B cell (primary cell): Measurements from ENCODE around the gene ARHGAP4. TPM values are rescaled to one million over a fixed set of nuclear protein-coding genes. Genes with fewer than 3 reads are reported as not detected.

Source experiments
- ATAC-seq: fragments of 200-7000 bp; cut with Tn5 transposase; one replicate; pipeline ENCODE4 v1.10.0; 2021; ENCODE audit warnings: low read depth, mild to moderate bottlenecking, moderate number of reproducible peaks, moderate library complexity
- CTCF ChIA-PET: fragments of 350-600 bp; sonication (Branson Sonifier 250); formaldehyde crosslinking; loops from one replicate; lab custom pipeline; 2021; ENCODE audit warnings: antibody characterized with exemption, inconsistent platforms; lab: Charles Lee
- POLR2A ChIA-PET: fragments of 350-600 bp; sonication (Branson Sonifier 250); formaldehyde crosslinking; loops from one replicate; lab custom pipeline; 2021; ENCODE audit warnings: antibody characterized with exemption; lab: Charles Lee
- DNase-seq: peaks from one replicate; pipeline ENCODE4 v3.0.0; 2013
- H2AFZ ChIP-seq: 2 replicates; pipeline ENCODE4 v1.6.1; 2012; ENCODE audit warnings: mild to moderate bottlenecking, low read depth, low read length; ENCODE audit not compliant: insufficient read depth, poor library complexity, severe bottlenecking
- H3K27ac ChIP-seq, 2 donors: 1 replicate in 1 of 2; 2 replicates in 1 of 2; pipeline ENCODE4 v1.5.1; 2012 to 2013; ENCODE audit warnings: low read length in 2 of 2, mild to moderate bottlenecking in 2 of 2, moderate library complexity in 1 of 2
- H3K27me3 ChIP-seq, 4 experiments: fragments of 200-600 bp in 1 of 4; sonication (generic) in 1 of 4; replicated peaks in 1 of 4; 1 replicate in 2 of 4; 2 replicates in 2 of 4; pipeline versions ENCODE4 v1.6.1 to v1.7.0; 2013 to 2016; ENCODE audit warnings: low read length in 3 of 4, mild to moderate bottlenecking in 2 of 4, mixed read lengths in 1 of 4, moderate library complexity in 1 of 4; ENCODE audit not compliant: insufficient read depth in 4 of 4, control insufficient read depth in 3 of 4; ENCODE audit errors: control extremely low read depth in 1 of 4
- H3K36me3 ChIP-seq, 2 experiments: replicated peaks in 1 of 2; 1 replicate in 1 of 2; 2 replicates in 1 of 2; pipeline versions ENCODE4 v1.6.1 to v1.7.1; 2013; ENCODE audit warnings: low read length in 1 of 2; ENCODE audit not compliant: insufficient read depth in 2 of 2, control insufficient read depth in 1 of 2; ENCODE audit errors: control extremely low read depth in 1 of 2, extremely low read depth in 1 of 2
- H3K4me1 ChIP-seq, 2 donors: fragments of 200-600 bp in 1 of 2; sonication (generic) in 1 of 2; 1 replicate in 1 of 2; 2 replicates in 1 of 2; pipeline versions ENCODE4 v1.5.1 to v1.6.1; 2013 to 2017; ENCODE audit warnings: low read length in 2 of 2; ENCODE audit not compliant: control insufficient read depth in 2 of 2, insufficient read depth in 2 of 2
- H3K4me2 ChIP-seq: replicated peaks from 2 replicates; pipeline ENCODE3; 2012; ENCODE audit warnings: mild to moderate bottlenecking, low read depth, low read length; ENCODE audit not compliant: poor library complexity, severe bottlenecking
- H3K4me3 ChIP-seq, 5 experiments: fragments of 200-600 bp in 1 of 5; sonication (generic) in 1 of 5; 1 replicate in 3 of 5; 2 replicates in 2 of 5; pipeline versions ENCODE4 v1.5.1 to v1.7.0; 2011 to 2016; ENCODE audit warnings: low read length in 4 of 5, mild to moderate bottlenecking in 4 of 5, low read depth in 2 of 5, control low read depth in 1 of 5, moderate library complexity in 1 of 5; ENCODE audit not compliant: insufficient read depth in 1 of 5; ENCODE audit errors: control extremely low read depth in 1 of 5, extremely low read depth in 1 of 5
- H3K79me2 ChIP-seq: fragments of 200-600 bp; sonication (generic); one replicate; pipeline ENCODE4 v1.6.0; 2016; ENCODE audit warnings: low read length; ENCODE audit not compliant: control insufficient read depth, insufficient read depth
- H3K9ac ChIP-seq: fragments of 200-600 bp; sonication (generic); 2 replicates; pipeline ENCODE4 v1.6.1; 2017; ENCODE audit warnings: mild to moderate bottlenecking, low read length, moderate library complexity
- H3K9me3 ChIP-seq, 3 donors: one replicate each; pipeline versions ENCODE4 v1.6.1 to v1.7.1; 2013; ENCODE audit warnings: low read length in 2 of 3; ENCODE audit not compliant: control insufficient read depth in 2 of 3, insufficient read depth in 1 of 3; ENCODE audit errors: control extremely low read depth in 1 of 3
- H4K20me1 ChIP-seq: 2 replicates; pipeline ENCODE4 v1.6.0; 2012; ENCODE audit warnings: mild to moderate bottlenecking, low read length; ENCODE audit not compliant: insufficient read depth, control insufficient read depth, poor library complexity, severe bottlenecking
- H3K27ac Mint-ChIP-seq: one replicate; pipeline ENCODE4 v1.8.0; 2021; ENCODE audit warnings: mixed read lengths
- H3K27me3 Mint-ChIP-seq: one replicate; pipeline ENCODE4 v1.8.0; 2021; ENCODE audit warnings: mixed read lengths
- H3K4me1 Mint-ChIP-seq: one replicate; pipeline ENCODE4 v1.8.0; 2021; ENCODE audit warnings: mixed read lengths
- H3K4me3 Mint-ChIP-seq: one replicate; pipeline ENCODE4 v1.8.0; 2021; ENCODE audit warnings: mixed read lengths
- H3K9me3 Mint-ChIP-seq: one replicate; pipeline ENCODE4 v1.8.0; 2022; ENCODE audit warnings: mixed read lengths; ENCODE audit not compliant: insufficient read depth
- CTCF ChIP-seq: fragments of 200-600 bp; IDR thresholded peaks from one replicate; pipeline ENCODE4 v1.8.0; 2022; ENCODE audit warnings: antibody characterized with exemption, mild to moderate bottlenecking
- EZH2 ChIP-seq: IDR thresholded peaks from 2 replicates; pipeline ENCODE4 v1.6.1; 2012; ENCODE audit warnings: borderline replicate concordance, low read depth, mild to moderate bottlenecking, moderate library complexity, low read length; ENCODE audit not compliant: insufficient read depth, poor library complexity, severe bottlenecking
- WGBS: methylation state at CpG from one replicate; pipeline ENCODE4 v1.1.5; 2013; ENCODE audit warnings: missing lambda C conversion rate; ENCODE audit not compliant: insufficient coverage; 5-methylcytosine and 5-hydroxymethylcytosine counted together
- intact Hi-C: fragments of 100-400 bp; cut with micrococcal nuclease; formaldehyde crosslinking; loops from one replicate; pipeline ENCODE4 v1.10.0; 2022
- polyA plus RNA-seq: library from polyadenylated mRNA; depleted of rRNA; stranded (reverse); fragments of >200 nt; gene quantifications from 2 replicates; pipeline ENCODE4 v1.2.3, GENCODE V29; 2012
- total RNA-seq, 2 donors: library from RNA; stranded (reverse); fragments of 120-200 nt in 1 of 2; gene quantifications; 1 replicate in 1 of 2; 2 replicates in 1 of 2; pipeline versions ENCODE4 v1.2.3 to v1.2.4, GENCODE V29; 2013 to 2022

ARHGAP4 gene
- total and polyA plus RNA-seq, 2 donors (not counting 1 experiment from before 2014, with no cell fraction given) = 242 to 711 TPM

DNA sequence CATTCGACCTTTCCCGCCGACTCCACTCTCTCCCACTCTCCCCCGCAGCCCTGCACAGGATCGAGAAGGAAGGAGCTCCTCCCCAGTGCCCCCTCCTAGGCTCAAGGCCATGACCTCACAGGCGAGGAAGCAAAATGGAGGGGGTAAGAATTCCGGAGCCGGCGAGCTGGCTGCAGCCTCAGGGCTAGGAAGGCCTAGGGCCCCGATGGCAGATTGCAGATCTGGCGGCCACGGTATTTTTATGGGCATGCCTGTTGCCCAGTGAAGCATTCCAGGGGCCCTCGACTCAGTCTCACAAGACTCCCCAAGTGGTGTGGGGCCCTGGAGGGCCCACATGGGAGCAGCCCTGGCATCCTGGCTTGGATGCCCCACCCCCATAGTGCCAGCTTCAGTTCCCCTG, 39.1 kb downstream of the ARHGAP4 start:
- Mint-ChIP-seq H3K27ac (no peak overlapping the region), H3K4me3 (peak overlapping the region; percentile 26), H3K9me3 (no peaks in the 10 kb centered on the region), H3K27me3 (peaks cover 6% of the 10 kb centered on the region), H3K4me1 (peaks cover 24% of the 10 kb centered on the region)
- H3K9ac ChIP-seq = no peak overlapping the region
- H3K27ac ChIP-seq = no peak overlapping the region
- H4K20me1 ChIP-seq = no peaks in the 10 kb centered on the region
- H3K4me2 ChIP-seq = peak overlapping the region; percentile 74
- ChIA-PET POLR2A (interaction anchor here (1.2 to 1.8 kb wide), 3 partner anchors 14 to 40 kb away, joined by 3 to 5 read pairs (median 3); partner anchors contain the start of gene ARHGAP4), CTCF (interaction anchor here (1.1 to 1.3 kb wide), 2 partner anchors 14 to 60 kb away, joined by 4 to 5 read pairs; no protein-coding TSS in a partner anchor)
- no peak for TF ChIP-seq CTCF
- WGBS = no CpG with 5 or more reads among the region's 13 CpGs
- H3K4me3 ChIP-seq = no peak overlapping the region
- peaks cover 0 to 3% (median 0%) of the 10 kb centered on the region in 3 donors for H3K9me3 ChIP-seq
- ATAC-seq (no peak), DNase-seq (no peak)
- no peak overlapping the region for H2AFZ ChIP-seq
- intact Hi-C loops = loop anchor here (5.0 kb wide), 1 partner anchor 40 kb away; the partner anchor contains the start of gene ARHGAP4
- peaks cover 40 to 44% of the 10 kb centered on the region in 2 donors for H3K4me1 ChIP-seq
- peaks cover 0 to 24% (median 11%) of the 10 kb centered on the region in 4 experiments for H3K27me3 ChIP-seq
- H3K79me2 ChIP-seq = no peaks in the 10 kb centered on the region
- no peaks in the 10 kb centered on the region for H3K36me3 ChIP-seq

DNA sequence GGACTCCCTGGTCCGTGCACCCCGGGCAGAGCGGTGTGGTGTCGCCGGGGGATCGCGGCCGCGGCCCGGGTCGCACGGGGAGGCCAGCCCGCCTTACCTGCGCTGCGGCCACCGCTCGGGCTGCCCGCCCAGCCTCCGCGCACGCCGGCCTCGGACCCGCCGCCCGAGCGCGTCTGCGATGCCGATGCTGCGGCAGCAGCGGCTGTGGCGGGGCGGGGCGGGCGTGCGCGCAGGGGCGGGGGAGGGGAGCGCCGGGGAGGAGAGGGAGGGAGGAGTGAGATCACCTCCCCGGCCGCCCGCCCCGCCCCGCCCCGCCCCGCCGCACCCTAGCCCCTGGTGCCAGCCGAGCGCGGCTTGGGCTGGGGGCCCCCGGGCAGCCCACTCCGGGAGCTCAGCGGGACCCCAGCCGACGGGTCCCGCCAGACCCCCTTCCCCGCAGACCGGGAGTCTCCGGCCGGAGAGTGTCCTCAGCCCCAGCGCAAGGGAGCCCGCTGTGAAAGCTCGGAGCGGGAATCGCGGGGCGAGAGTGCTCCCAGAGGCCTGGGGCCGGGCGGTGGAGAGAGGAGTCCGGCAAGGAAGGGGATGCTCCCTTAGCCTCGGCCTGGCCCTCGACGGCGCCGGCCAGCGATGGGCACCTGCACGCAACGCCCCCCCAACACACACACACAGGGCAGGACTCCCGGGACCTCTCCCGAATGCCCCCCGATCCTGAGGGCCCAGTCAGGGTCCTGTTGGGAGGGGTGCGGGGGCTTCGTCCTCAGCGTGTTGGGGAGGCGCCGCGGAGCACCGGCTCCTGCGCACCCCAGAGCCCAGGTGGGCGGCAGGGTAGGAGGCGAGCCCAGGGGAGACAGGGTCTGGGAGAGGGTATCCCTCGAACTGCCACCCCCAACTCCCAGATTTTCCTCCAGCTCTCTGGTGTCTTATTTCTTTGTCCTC, 39.8 kb downstream of the ARHGAP4 start, which contains the start of gene L1CAM:
TSS of gene L1CAM (minus strand) at position 206 of the 936 bp plus-strand sequence. CDS start 10,337 bp downstream, outside the sequence.
- Histone ChIP-seq H3K4me3 (peak within 1 kb of the TSS in 4 of 5 experiments; percentile 23 to 47 (median 40)), H3K9me3 (peaks cover 0 to 3% (median 0%) of the 10 kb centered on the region in 3 donors), H3K79me2 (no peaks in the 10 kb centered on the region), H2AFZ (no peak within 1 kb of the TSS), H3K4me2 (peak within 1 kb of the TSS; percentile 74), H3K36me3 (no peaks in the 10 kb centered on the region), H3K27me3 (peaks cover 0 to 28% (median 11%) of the 10 kb centered on the region in 4 experiments), H3K27ac (no peak within 1 kb of the TSS), H4K20me1 (no peaks in the 10 kb centered on the region), H3K9ac (peak within 1 kb of the TSS; percentile 43), H3K4me1 (peaks cover 40 to 44% of the 10 kb centered on the region in 2 donors)
- intact Hi-C loops = loop anchor here (5.0 kb wide), 1 partner anchor 41 kb away; the partner anchor contains the start of gene ARHGAP4
- peak; percentile 41 for DNase-seq
- Mint-ChIP-seq H3K4me1 (peaks cover 24% of the 10 kb centered on the region), H3K9me3 (no peaks in the 10 kb centered on the region), H3K27ac (no peak within 1 kb of the TSS), H3K4me3 (peak within 1 kb of the TSS; percentile 75), H3K27me3 (peaks cover 6% of the 10 kb centered on the region)
- TF ChIP-seq EZH2 (no peak), CTCF (no peak)
- CTCF ChIA-PET = no interaction called here
- POLR2A ChIA-PET = interaction anchor here (1.5 to 1.8 kb wide), 2 partner anchors 14 to 40 kb away, joined by 3 to 5 read pairs; partner anchors contain the start of gene ARHGAP4
- ATAC-seq = peak; percentile 53
- WGBS = 6% methylated on average over 24 of the region's 94 CpGs
